Activated CD4-positive, alpha-beta T cell treated with anti-CD3 and anti-CD28 coated beads, Interleukin-2, amount 10 ng/mL, durations not matched to agents 24 days and 14 days (primary cell): ENCODE results near the gene TMEM239. TPM values are rescaled to one million over a fixed set of nuclear protein-coding genes. Genes with fewer than 3 reads are reported as not detected.
"Not testable (repeated sequence)": the region's sequence is repeated elsewhere in the genome, so short reads cannot be mapped to it uniquely, and the experiment has no call there.

Experiments
- DNase-seq: peaks from one replicate; pipeline ENCODE4 v3.0.0; 2022
- H3K27ac Mint-ChIP-seq: one replicate; pipeline ENCODE4 v1.8.0; 2022; ENCODE audit warnings: mild to moderate bottlenecking, mixed read lengths
- H3K27me3 Mint-ChIP-seq: one replicate; pipeline ENCODE4 v1.8.0; 2022; ENCODE audit warnings: mixed read lengths
- H3K36me3 Mint-ChIP-seq: one replicate; pipeline ENCODE4 v1.8.0; 2022; ENCODE audit warnings: low read depth, mild to moderate bottlenecking, mixed read lengths
- H3K4me1 Mint-ChIP-seq: one replicate; pipeline ENCODE4 v1.8.0; 2021; ENCODE audit warnings: mixed read lengths
- H3K4me3 Mint-ChIP-seq: one replicate; pipeline ENCODE4 v1.8.0; 2022; ENCODE audit warnings: mild to moderate bottlenecking, moderate library complexity, mixed read lengths
- H3K9me3 Mint-ChIP-seq: one replicate; pipeline ENCODE4 v1.8.0; 2021; ENCODE audit warnings: mixed read lengths
- intact Hi-C: fragments of 100-400 bp; cut with micrococcal nuclease; formaldehyde crosslinking; loops from one replicate; pipeline ENCODE4 v1.15.1; 2023
- total RNA-seq: library from RNA; stranded (reverse); gene quantifications from 2 replicates; pipeline ENCODE4 v1.2.3, GENCODE V29; 2022

Gene TMEM239
- total RNA-seq, 1 donor from 2014 or later, result not detected

DNA sequence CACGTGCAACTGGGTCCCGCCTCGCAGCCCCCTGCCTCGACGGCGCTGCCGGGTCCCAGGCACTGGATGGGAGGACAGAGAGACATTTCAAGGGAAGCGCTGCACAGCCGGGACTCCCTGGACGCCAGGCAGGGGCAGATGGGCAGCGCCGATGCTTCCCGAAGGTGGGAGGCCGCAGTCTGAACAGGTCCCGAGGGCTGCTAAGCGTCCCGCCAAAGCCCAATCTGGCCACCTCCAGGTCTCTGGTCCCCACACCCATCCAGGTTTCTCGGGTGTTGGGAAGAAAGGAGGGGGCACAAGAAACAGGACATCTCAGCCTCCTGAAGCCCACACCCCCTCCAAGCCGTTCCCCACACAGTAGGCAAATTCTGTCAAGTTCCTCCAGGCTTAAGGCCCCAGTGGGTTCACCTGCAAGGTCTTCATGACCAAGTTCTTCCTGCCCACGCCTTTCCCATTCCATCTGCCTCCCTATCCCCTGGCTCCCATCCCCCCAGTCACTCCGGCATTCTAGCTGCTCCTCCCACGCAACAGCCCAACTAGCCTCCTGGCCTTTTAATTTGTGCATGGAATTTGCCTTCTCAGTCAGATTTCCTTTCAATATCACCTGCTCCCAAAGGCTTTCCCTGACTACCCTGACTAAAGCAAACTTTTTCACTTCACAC lies 10.3 kb upstream of the TMEM239 start:
- Mint-ChIP-seq H3K27ac (no peak overlapping the region), H3K9me3 (peaks cover under 1% of the 10 kb centered on the region), H3K36me3 (peaks cover 1% of the 10 kb centered on the region), H3K4me1 (peaks cover 8% of the 10 kb centered on the region), H3K4me3 (no peak overlapping the region), H3K27me3 (peaks cover 53% of the 10 kb centered on the region)
- intact Hi-C loops, result no loop called here
- DNase-seq, result no peak

DNA sequence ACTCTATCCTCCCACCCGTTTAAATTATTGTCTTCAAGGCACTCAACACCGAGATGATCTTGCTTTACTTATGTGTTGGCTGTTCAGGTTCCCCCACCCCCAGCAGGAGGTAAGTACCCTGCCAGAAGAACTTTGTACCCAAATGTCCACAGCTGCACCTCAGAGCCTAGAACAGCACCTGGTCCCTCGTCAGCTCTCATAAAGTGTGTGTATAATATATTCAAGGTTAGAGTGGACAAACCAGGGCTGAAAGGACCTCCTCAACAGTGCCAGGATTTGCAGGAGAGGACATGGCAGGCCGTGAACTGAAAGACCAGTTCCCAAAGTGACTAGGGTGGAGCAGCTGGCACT lies 9.8 kb upstream of the TMEM239 start:
- Mint-ChIP-seq H3K4me3 (no peak overlapping the region), H3K36me3 (peaks cover 1% of the 10 kb centered on the region), H3K9me3 (peaks cover 4% of the 10 kb centered on the region), H3K27ac (no peak overlapping the region), H3K4me1 (peaks cover 3% of the 10 kb centered on the region), H3K27me3 (peaks cover 53% of the 10 kb centered on the region)
- intact Hi-C loops, result no loop called here
- no peak for DNase-seq

DNA sequence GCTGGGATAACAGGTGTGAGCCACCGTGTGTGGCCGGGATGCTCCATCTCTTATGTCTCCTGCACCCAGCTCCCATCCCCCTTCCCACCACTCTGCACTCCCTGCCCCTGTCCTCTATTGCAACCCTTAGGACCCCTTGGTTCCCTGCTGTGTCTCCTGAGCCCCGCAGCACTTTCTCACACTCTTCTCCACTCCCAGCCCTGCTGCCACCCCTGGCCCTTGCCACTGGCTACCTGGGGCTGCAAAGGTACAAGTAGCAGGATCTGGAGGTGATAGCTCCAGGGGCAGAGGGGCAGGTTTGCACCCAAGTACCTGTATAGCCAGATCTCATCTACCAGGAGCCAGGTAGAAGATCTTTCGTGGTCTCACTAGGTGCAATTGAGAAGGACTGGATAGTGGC lies 9.1 kb upstream of the TMEM239 start:
- Mint-ChIP-seq H3K36me3 (peaks cover 1% of the 10 kb centered on the region), H3K27ac (no peak overlapping the region), H3K4me3 (no peak overlapping the region), H3K4me1 (no peaks in the 10 kb centered on the region), H3K9me3 (peaks cover 8% of the 10 kb centered on the region), H3K27me3 (peaks cover 54% of the 10 kb centered on the region)
- intact Hi-C loops, result no loop called here
- DNase-seq, result no peak

DNA sequence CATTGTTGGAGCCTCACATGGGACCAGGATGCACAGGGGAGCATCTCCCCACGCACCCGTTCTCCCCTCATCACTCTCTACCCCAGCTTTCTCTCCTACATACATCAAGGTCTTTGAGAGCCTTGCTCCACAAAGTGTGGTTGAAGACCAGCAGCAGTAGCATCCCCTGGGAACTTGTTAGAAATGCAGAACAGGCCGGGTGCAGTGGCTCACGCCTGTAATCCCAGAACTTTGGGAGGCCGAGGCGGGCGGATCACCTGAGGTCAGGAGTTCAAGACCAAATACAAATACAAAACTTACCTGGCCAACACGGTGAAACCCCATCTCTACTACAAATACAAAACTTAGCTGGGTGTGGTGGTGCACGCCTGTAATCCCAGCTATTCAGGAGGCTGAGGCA lies 8.2 kb upstream of the TMEM239 start:
- DNase-seq, H3K36me3 Mint-ChIP-seq: not testable (repeated sequence)

DNA sequence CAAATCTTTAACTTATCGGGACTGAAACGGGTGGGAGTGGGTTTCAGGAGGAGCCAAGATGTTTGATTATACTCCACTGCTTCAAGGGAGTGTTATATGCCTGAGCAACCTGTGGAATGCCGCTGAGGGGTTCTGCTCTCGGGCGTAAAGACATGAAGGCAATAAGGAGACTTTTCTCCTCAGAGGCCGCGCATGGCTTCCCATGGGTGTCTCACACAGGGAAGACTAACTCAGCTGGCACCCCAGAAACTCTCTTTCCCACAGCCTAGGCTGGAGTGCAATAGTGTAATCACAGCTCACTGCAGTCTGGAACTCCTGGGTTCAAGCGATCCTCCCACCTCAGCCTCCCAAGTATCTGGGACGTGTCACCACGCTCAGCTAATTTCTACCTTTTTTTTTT lies 6.5 kb upstream of the TMEM239 start:
- Mint-ChIP-seq H3K27me3 (peaks cover 63% of the 10 kb centered on the region), H3K9me3 (peaks cover 15% of the 10 kb centered on the region), H3K27ac (no peak overlapping the region), H3K36me3 (peaks cover 2% of the 10 kb centered on the region), H3K4me1 (no peaks in the 10 kb centered on the region), H3K4me3 (no peak overlapping the region)
- intact Hi-C loops, result no loop called here
- DNase-seq, result no peak

More for the DNA sequence above, 8.2 kb upstream of the TMEM239 start:
- peaks cover 57% of the 10 kb centered on the region for H3K27me3 Mint-ChIP-seq
- H3K27ac Mint-ChIP-seq, H3K4me3 Mint-ChIP-seq, intact Hi-C loops, H3K4me1 Mint-ChIP-seq: not testable (repeated sequence)
- H3K9me3 Mint-ChIP-seq, result peaks cover 15% of the 10 kb centered on the region

DNA sequence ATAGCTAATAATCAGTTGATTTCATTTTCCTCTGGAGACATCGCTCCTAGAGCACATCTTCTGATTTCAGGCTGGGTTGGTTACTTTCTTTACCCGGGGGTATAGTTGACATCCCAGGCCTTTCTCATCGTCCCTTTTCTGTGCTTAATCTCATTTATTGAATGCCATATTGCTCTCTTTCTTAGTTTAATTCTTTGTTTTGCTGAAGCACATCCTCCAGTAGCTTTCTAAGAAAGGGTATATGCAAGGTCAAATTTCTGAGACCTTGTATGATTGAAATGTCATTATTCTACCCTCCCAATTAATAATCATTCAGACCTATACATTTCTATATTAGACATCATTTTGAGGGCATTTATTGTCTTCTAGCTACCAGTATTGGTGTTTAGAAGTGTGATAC lies 4.0 kb upstream of the TMEM239 start:
- intact Hi-C loops, result no loop called here
- Mint-ChIP-seq H3K4me1 (no peaks in the 10 kb centered on the region), H3K27me3 (peaks cover 53% of the 10 kb centered on the region), H3K36me3 (peaks cover 2% of the 10 kb centered on the region), H3K9me3 (peaks cover 15% of the 10 kb centered on the region), H3K27ac (no peak overlapping the region), H3K4me3 (no peak overlapping the region)
- DNase-seq, result no peak

DNA sequence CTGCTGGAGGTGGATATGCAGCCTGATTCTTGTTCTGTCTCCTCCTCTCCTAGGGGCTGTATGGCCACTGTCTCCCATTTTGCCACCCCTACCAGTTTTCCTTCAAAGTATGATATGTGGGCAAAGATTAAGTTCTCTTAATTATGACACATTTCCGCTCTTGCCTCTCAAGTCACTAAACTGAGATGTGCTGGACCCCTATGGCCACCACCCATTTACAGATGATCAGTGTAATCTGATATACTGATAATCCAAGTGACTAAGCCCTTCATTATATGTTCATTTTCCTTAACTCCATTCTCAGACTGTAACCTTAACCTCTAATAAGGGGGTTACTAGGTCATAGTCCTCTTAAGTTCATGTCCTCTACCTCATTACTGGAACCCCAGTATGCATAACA lies 2.1 kb upstream of the TMEM239 start:
- Mint-ChIP-seq H3K4me3 (no peak overlapping the region), H3K4me1 (no peaks in the 10 kb centered on the region), H3K27ac (no peak overlapping the region), H3K27me3 (peaks cover 64% of the 10 kb centered on the region), H3K36me3 (peaks cover 2% of the 10 kb centered on the region), H3K9me3 (peaks cover 15% of the 10 kb centered on the region)
- intact Hi-C loops, result no loop called here
- DNase-seq, result no peak

DNA sequence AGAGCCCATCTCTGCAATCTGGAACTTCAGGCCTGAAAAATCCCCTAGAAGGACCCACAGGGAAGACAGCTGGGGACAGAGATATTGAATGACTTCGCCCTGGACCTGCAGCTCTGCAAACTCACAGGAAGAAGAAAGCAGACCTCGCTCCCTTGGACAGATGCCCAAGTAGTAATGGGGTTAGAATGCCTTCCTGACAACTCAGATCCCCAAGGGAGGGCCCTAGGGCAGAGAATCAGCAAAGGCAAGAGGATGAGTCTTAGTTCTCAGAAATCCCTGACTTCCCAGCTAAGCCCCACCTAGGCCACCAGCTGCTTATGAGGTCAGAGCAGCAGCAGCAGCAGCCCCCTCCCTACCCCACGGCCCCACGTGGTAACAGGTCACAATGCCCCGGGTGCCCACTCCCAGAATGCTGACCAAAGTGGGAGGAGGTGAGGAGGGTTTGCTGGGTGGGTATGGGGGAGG lies 1.5 kb upstream of the TMEM239 start, which contains the start of gene C20orf141:
TSS of gene C20orf141 (plus strand) at position 401 of the 465 bp plus-strand sequence. CDS start 198 bp downstream, outside the sequence.
- peaks cover 2% of the 10 kb centered on the region for H3K36me3 Mint-ChIP-seq
- peaks cover 15% of the 10 kb centered on the region for H3K9me3 Mint-ChIP-seq
- no peaks in the 10 kb centered on the region for H3K4me1 Mint-ChIP-seq
- intact Hi-C loops, result no loop called here
- peaks cover 67% of the 10 kb centered on the region for H3K27me3 Mint-ChIP-seq
- no peak within 1 kb of the TSS for H3K4me3 Mint-ChIP-seq
- DNase-seq, result no peak
- H3K27ac Mint-ChIP-seq, result no peak within 1 kb of the TSS

DNA sequence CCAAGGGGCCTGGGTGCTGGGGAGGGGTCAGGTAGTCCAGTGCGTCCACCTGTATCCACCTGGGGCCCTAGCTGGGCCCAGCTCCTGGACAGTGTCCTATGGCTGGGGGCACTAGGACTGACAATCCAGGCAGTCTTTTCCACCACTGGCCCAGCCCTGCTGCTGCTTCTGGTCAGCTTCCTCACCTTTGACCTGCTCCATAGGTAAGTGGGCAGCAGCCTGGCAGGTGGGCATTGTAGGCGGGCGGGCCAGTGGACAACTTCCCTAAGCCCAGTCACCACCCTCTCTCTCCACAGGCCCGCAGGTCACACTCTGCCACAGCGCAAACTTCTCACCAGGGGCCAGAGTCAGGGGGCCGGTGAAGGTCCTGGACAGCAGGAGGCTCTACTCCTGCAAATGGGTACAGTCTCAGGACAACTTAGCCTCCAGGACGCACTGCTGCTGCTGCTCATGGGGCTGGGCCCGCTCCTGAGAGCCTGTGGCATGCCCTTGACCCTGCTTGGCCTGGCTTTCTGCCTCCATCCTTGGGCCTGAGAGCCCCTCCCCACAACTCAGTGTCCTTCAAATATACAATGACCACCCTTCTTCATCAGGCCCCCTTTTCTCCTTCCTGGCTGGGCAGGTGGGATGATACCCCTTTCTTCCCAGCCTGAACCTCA lies 793 bp upstream of the TMEM239 start:
- intact Hi-C loops, result no loop called here
- H3K27me3 Mint-ChIP-seq, result peaks cover 71% of the 10 kb centered on the region

DNA sequence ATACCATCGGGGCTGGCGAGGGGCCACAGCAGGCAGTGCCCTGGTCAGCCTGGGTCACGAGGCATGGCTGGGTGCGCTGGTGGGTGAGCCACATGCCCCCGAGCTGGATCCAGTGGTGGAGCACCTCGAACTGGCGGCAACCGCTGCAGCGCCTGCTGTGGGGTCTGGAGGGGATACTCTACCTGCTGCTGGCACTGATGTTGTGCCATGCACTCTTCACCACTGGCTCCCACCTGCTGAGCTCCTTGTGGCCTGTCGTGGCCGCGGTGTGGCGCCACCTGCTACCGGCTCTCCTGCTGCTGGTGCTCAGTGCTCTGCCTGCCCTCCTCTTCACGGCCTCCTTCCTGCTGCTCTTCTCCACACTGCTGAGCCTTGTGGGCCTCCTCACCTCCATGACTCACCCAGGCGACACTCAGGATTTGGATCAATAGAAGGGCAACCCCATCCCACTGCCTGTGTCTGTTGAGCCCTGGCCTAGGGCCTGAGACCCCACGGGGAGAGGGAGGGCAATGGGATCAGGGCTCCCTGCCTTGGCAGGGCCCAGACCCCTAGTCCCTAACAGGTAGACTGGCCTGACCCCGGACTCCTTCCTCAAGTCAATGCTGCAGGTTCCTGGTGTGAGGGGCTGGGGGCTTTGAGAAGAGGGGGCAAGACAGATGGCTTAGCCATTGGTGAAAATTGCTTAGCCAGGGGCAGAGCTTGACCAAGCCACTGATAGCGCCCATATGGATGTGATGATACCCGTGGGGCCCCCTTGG lies 598 bp downstream of the TMEM239 start:
- no peak overlapping the region for H3K27ac Mint-ChIP-seq
- no peak for DNase-seq
- peaks cover 2% of the 10 kb centered on the region for H3K36me3 Mint-ChIP-seq
- H3K27me3 Mint-ChIP-seq, result peaks cover 70% of the 10 kb centered on the region
- H3K4me1 Mint-ChIP-seq, result peaks cover 10% of the 10 kb centered on the region
- H3K4me3 Mint-ChIP-seq, result no peak overlapping the region
- H3K9me3 Mint-ChIP-seq, result peaks cover 9% of the 10 kb centered on the region
- intact Hi-C loops, result no loop called here

More for the DNA sequence above, 793 bp upstream of the TMEM239 start:
- peaks cover 15% of the 10 kb centered on the region for H3K9me3 Mint-ChIP-seq
- no peak for DNase-seq
- no peak overlapping the region for H3K27ac Mint-ChIP-seq
- no peak overlapping the region for H3K4me3 Mint-ChIP-seq
- H3K4me1 Mint-ChIP-seq, result peaks cover 3% of the 10 kb centered on the region
- H3K36me3 Mint-ChIP-seq, result peaks cover 2% of the 10 kb centered on the region

DNA sequence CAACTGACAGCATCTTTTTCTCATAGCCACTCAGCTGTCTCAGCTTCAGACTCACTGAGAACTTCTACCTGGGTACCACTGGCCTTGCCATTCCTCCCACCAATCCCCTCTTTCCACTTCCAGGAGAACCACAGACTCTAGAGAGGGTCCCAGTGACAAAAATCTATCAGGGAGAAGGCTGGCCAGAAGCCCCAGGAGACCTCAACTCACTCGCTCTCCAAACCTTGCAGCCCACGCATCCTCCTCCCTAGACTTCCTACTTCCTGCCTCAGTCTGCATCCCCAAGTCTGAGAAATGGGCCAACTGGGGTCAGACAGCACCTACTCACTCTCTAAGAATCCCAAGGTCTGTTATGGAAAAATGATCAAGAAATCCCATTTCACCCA lies 1.2 kb downstream of the TMEM239 start:
- H3K27ac Mint-ChIP-seq, result no peak overlapping the region
- H3K9me3 Mint-ChIP-seq, result peaks cover 3% of the 10 kb centered on the region
- no peak overlapping the region for H3K4me3 Mint-ChIP-seq
- intact Hi-C loops, result no loop called here
- H3K36me3 Mint-ChIP-seq, result peaks cover 2% of the 10 kb centered on the region
- DNase-seq, result no peak
- peaks cover 13% of the 10 kb centered on the region for H3K4me1 Mint-ChIP-seq
- peaks cover 65% of the 10 kb centered on the region for H3K27me3 Mint-ChIP-seq

DNA sequence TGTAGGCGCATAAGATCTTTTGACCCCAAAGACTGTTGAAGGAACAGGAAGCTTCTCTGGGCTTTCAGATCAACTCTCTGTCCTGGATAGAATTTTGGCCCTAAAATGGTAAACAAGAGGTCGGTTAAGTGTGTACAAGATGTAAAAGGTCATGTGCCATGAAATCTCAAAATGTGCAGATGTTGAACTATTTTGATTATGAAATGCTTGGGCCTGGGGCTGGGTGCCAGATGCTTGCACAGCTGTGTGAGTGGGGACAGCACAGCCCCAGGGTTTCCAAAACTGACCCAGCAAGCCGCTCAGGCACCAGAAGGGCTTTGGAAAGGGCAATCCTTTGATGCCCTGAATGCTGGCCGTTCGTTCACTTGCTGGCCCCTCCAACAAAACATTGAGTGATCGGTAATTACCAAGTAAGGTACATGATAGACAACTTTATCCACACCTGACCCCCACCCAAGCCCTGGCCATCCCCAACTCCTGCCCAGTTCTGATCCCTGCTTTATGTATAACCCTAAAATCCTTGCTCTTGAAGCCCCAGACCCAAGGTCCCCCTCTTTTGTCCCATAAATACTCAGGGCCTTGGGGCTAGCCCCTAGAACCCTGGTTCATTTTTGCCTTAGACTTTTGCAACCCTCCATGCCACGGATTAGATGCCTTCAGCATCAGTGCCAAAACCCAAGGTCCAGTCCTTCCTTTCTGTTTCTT lies 1.9 kb downstream of the TMEM239 start:
- DNase-seq, result no peak
- H3K4me1 Mint-ChIP-seq, result peaks cover 13% of the 10 kb centered on the region
- intact Hi-C loops, result no loop called here
- H3K36me3 Mint-ChIP-seq, result no peaks in the 10 kb centered on the region
- peaks cover 57% of the 10 kb centered on the region for H3K27me3 Mint-ChIP-seq
- H3K27ac Mint-ChIP-seq, result no peak overlapping the region
- no peak overlapping the region for H3K4me3 Mint-ChIP-seq
- H3K9me3 Mint-ChIP-seq, result no peaks in the 10 kb centered on the region

DNA sequence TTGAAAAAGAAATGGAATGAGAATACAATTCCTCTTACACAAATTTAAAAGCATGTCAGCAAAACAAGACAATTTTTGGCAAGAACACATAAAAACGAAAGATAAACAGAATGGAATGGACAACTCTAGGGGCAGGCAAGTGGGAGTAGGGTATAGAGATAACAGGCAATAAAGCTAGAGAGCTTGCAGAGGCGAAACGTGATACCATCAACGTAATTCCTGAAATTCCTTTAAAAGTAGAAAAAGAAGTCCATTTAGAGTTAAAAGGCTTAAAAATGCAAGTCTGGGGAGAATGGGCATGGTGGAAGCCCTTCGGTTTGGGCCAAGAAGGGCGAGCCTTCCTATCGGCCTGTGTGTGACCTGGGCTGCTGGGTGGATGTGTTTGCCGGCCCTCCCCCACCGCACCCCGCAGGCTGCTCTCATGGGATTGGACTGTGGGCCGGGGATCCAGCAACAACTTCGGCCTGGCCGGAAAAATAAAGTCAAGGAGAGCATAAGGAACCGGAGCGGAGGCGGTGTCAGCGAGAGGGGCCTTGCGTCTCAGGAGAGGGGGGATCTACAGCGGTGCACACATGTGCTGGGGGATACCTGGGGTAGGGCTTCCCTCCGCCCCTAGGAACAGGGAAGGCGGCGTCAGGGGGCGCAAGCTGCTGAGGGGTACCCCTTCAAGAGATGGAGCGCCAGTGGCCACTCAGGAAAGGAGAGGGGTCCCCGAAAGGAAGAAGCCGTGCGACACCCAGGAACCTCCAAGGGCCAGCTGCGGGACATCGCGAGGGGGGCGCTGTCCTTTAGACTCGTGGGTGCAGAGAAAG lies 4.1 kb downstream of the TMEM239 start:
- intact Hi-C loops, result no loop called here
- DNase-seq, result no peak
- peaks cover 40% of the 10 kb centered on the region for H3K27me3 Mint-ChIP-seq
- no peaks in the 10 kb centered on the region for H3K36me3 Mint-ChIP-seq
- H3K9me3 Mint-ChIP-seq, result no peaks in the 10 kb centered on the region
- peaks cover 13% of the 10 kb centered on the region for H3K4me1 Mint-ChIP-seq
- no peak overlapping the region for H3K27ac Mint-ChIP-seq
- H3K4me3 Mint-ChIP-seq, result no peak overlapping the region
